HT1080 (cell line): ENCODE data around the gene SCUBE3. TPM values are rescaled to one million over a fixed set of nuclear protein-coding genes. Genes with fewer than 3 reads are reported as not detected.

Source experiments
- DNase-seq: peaks from one replicate; pipeline ENCODE4 v3.0.0-alpha.2; 2015; ENCODE audit warnings: low read depth
- total RNA-seq: library from RNA; depleted of rRNA; stranded (reverse); fragments of >200 nt; shearing (Covaris generic); gene quantifications from 2 replicates; pipeline ENCODE4 v1.2.3, GENCODE V29; 2014; rRNA removed

Gene SCUBE3
- total RNA-seq, 1 experiment from 2014 or later = 1.0 TPM

DNA sequence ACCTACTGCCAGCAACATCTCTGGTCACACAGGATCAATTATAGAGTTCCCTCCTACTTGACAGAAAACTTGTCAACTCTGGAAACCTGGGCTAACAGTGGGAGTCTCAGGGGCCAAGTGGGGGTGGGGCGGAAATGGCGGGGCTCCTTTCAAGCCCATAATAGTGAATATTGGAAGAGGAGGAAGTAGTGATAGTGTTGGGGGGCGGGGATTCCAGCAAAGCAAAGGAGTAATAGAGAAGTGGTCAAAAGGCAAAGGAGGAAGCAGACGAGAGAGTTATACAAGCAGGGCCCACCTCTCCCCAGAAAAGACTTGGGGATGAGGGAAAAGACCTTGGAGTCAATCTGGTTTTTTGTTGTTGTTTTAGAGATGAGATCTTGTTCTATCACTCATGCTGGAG lies 85.9 kb downstream of the SCUBE3 start:
- no peak for DNase-seq

DNA sequence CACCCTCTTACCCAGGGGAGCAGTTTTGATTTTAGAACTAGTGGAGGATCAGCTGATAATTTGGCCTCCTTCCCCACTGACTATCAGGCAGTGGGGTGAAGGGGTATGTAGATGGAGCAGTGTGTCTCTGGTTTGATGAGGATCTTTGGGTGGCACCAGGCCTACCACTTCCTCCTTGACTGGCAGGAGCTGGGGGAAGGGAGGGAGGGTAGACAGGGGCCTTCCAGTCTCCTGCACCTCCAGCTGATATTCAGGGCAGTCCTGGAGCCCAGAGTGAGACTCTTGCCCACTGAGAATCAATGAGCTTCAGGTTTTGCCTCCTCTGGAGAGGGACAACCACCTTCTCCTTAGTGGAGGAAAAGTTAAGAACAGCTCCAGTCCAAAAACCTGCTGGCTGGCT lies 87.1 kb downstream of the SCUBE3 start:
- no peak for DNase-seq

Other genes starting within 250 kb of the SCUBE3 start
- gene TCP11, start 72.6 kb upstream of the SCUBE3 start, total RNA-seq = 0.13 TPM in 1 of 2 replicates, not detected in the other
- 11.6 and 14.0 TPM in 2 replicates for gene ZNF76, start 45.8 kb downstream of the SCUBE3 start, total RNA-seq
- 8.9 and 9.1 TPM in 2 replicates for gene DEF6, start 83.9 kb downstream of the SCUBE3 start, total RNA-seq
- gene PPARD, start 128.6 kb downstream of the SCUBE3 start, total RNA-seq = 11.1 and 13.4 TPM in 2 replicates
- 15.5 and 16.0 TPM in 2 replicates for gene FANCE, start 238.4 kb downstream of the SCUBE3 start, total RNA-seq